Lower leg skin (tissue), 3 donors: Measurements from ENCODE around the gene ADRB2.

ENCODE experiments used
- POLR2A ChIP-seq, 2 donors: fragments of 450-650 bp; IDR thresholded peaks; one replicate each; pipeline ENCODE4 v1.6.1; 2016 to 2017; ENCODE audit warnings: antibody characterized with exemption in 2 of 2, mild to moderate bottlenecking in 1 of 2, moderate library complexity in 1 of 2
- TF ChIP-seq, protein P1 (sequence below), 3 donors: fragments of 450-650 bp; IDR thresholded peaks; one replicate each; pipeline ENCODE4 v1.5.1; 2016; ENCODE audit warnings: antibody characterized with exemption in 3 of 3, mild to moderate bottlenecking in 3 of 3, moderate library complexity in 2 of 3

DNA sequence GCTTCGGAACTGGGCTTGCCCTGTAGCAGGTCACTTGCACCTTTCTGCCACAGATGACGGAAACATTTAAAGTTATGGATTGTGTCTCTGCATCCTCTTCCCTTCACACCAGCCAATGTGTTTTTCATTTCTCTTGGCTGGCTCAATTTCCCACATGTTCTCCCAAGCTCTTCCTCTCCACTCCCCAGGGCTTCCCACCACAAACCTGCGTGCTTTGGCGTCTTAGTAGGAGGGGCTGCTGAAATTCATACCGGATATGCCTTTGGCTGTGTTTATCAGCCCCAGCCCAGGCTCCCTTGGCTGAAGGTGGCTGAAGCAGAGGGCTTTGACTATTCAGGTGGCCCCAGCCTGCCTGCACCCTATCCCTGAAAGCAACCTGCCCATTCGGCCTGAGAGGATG, 32.1 kb downstream of the ADRB2 start:
- TF ChIP-seq, protein P1, sequence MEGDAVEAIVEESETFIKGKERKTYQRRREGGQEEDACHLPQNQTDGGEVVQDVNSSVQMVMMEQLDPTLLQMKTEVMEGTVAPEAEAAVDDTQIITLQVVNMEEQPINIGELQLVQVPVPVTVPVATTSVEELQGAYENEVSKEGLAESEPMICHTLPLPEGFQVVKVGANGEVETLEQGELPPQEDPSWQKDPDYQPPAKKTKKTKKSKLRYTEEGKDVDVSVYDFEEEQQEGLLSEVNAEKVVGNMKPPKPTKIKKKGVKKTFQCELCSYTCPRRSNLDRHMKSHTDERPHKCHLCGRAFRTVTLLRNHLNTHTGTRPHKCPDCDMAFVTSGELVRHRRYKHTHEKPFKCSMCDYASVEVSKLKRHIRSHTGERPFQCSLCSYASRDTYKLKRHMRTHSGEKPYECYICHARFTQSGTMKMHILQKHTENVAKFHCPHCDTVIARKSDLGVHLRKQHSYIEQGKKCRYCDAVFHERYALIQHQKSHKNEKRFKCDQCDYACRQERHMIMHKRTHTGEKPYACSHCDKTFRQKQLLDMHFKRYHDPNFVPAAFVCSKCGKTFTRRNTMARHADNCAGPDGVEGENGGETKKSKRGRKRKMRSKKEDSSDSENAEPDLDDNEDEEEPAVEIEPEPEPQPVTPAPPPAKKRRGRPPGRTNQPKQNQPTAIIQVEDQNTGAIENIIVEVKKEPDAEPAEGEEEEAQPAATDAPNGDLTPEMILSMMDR (IDR thresholded peaks at IDR 0.05), result no peak
- TF ChIP-seq POLR2A (IDR thresholded peaks at IDR 0.05), result no peak
